Liver (tissue), 9 donors: Measurements from ENCODE around the gene DISC1. TPM values are rescaled to one million over a fixed set of nuclear protein-coding genes. Genes with fewer than 3 reads are reported as not detected.

Experiments used
- DNase-seq: peaks from one replicate; pipeline ENCODE4 v3.0.0-alpha.2; 2017; ENCODE audit warnings: low spot score
- H3K27ac ChIP-seq, 2 donors: one replicate each; pipeline ENCODE4 v1.7.0; 2013; ENCODE audit warnings: inconsistent platforms in 2 of 2, low read length in 2 of 2, control low read depth in 1 of 2, low read depth in 1 of 2, mild to moderate bottlenecking in 1 of 2
- H3K27me3 ChIP-seq, 4 donors: one replicate each; pipeline versions ENCODE4 v1.6.1 to v1.7.0; 2013; ENCODE audit warnings: low read length in 3 of 4, inconsistent platforms in 1 of 4, mild to moderate bottlenecking in 1 of 4, moderate library complexity in 1 of 4; ENCODE audit not compliant: control insufficient read depth in 4 of 4, insufficient read depth in 4 of 4
- H3K36me3 ChIP-seq, 4 donors: one replicate each; pipeline versions ENCODE4 v1.6.1 to v1.7.0; 2013; ENCODE audit warnings: low read length in 3 of 4, mild to moderate bottlenecking in 3 of 4, low read depth in 1 of 4, moderate library complexity in 1 of 4; ENCODE audit not compliant: control insufficient read depth in 4 of 4, insufficient read depth in 3 of 4
- H3K4me1 ChIP-seq, 4 donors: one replicate each; pipeline versions ENCODE4 v1.6.1 to v1.7.0; 2013; ENCODE audit warnings: low read length in 3 of 4, mild to moderate bottlenecking in 3 of 4, moderate library complexity in 1 of 4; ENCODE audit not compliant: control insufficient read depth in 4 of 4, insufficient read depth in 4 of 4
- H3K4me3 ChIP-seq, 3 donors: one replicate each; pipeline versions ENCODE4 v1.6.1 to v1.7.0; 2013; ENCODE audit warnings: low read length in 3 of 3, control low read depth in 1 of 3, low read depth in 1 of 3, mild to moderate bottlenecking in 1 of 3
- H3K9ac ChIP-seq, 2 donors: one replicate each; pipeline ENCODE4 v1.7.0; 2013; ENCODE audit warnings: low read length in 2 of 2, mild to moderate bottlenecking in 2 of 2, moderate library complexity in 2 of 2, control low read depth in 1 of 2, low read depth in 1 of 2
- H3K9me3 ChIP-seq, 4 donors: one replicate each; pipeline versions ENCODE4 v1.6.1 to v1.7.0; 2013; ENCODE audit warnings: low read length in 3 of 4; ENCODE audit not compliant: control insufficient read depth in 4 of 4
- ATF3 ChIP-seq: IDR thresholded peaks from 2 replicates; pipeline ENCODE4 v1.6.1; 2016; ENCODE audit warnings: antibody characterized with exemption
- EGR1 ChIP-seq, 2 donors: IDR thresholded peaks; 2 replicates each; pipeline ENCODE4 v1.6.1; 2016 to 2018; ENCODE audit warnings: antibody characterized with exemption in 2 of 2, low read depth in 2 of 2
- FOXA1 ChIP-seq: IDR thresholded peaks from 2 replicates; pipeline ENCODE4 v1.6.1; 2016; ENCODE audit warnings: antibody characterized with exemption
- FOXA2 ChIP-seq: IDR thresholded peaks from 2 replicates; pipeline ENCODE4 v1.6.1; 2016; ENCODE audit warnings: antibody characterized with exemption
- GABPA ChIP-seq, 2 donors: IDR thresholded peaks in 1 of 2; conservative IDR thresholded peaks in 1 of 2; 2 replicates each; pipeline ENCODE4 v1.6.1; 2016; ENCODE audit warnings: antibody characterized with exemption in 2 of 2, mild to moderate bottlenecking in 1 of 2, moderate library complexity in 1 of 2
- HNF4A ChIP-seq, 2 donors: conservative IDR thresholded peaks; 2 replicates each; pipeline ENCODE4 v1.6.1; 2016; ENCODE audit warnings: antibody characterized with exemption in 2 of 2, mild to moderate bottlenecking in 2 of 2
- HNF4G ChIP-seq: IDR thresholded peaks from 2 replicates; pipeline ENCODE4 v1.6.1; 2016; ENCODE audit warnings: antibody characterized with exemption
- JUND ChIP-seq, 2 donors: IDR thresholded peaks; 2 replicates each; pipeline ENCODE4 v1.6.1; 2016; ENCODE audit warnings: antibody characterized with exemption in 2 of 2
- MAX ChIP-seq: IDR thresholded peaks from 2 replicates; pipeline ENCODE4 v1.6.1; 2016; ENCODE audit warnings: antibody characterized with exemption
- NR2F2 ChIP-seq: IDR thresholded peaks from 2 replicates; pipeline ENCODE4 v1.6.1; 2016; ENCODE audit warnings: antibody characterized with exemption
- RAD21 ChIP-seq, 2 donors: IDR thresholded peaks; 2 replicates each; pipeline ENCODE4 v1.6.1; 2016; ENCODE audit warnings: antibody characterized with exemption in 2 of 2, mild to moderate bottlenecking in 2 of 2
- REST ChIP-seq: IDR thresholded peaks from 2 replicates; pipeline ENCODE4 v1.6.1; 2016; ENCODE audit warnings: antibody characterized with exemption, mild to moderate bottlenecking
- RXRA ChIP-seq, 2 donors: IDR thresholded peaks; 2 replicates each; pipeline ENCODE4 v1.6.1; 2017 to 2018; ENCODE audit warnings: antibody characterized with exemption in 2 of 2, mild to moderate bottlenecking in 1 of 2
- SP1 ChIP-seq: IDR thresholded peaks from 2 replicates; pipeline ENCODE4 v1.6.1; 2018; ENCODE audit warnings: antibody characterized with exemption, mild to moderate bottlenecking
- TAF1 ChIP-seq: conservative IDR thresholded peaks from 2 replicates; pipeline ENCODE4 v1.6.1; 2016; ENCODE audit warnings: antibody characterized with exemption, mild to moderate bottlenecking
- YY1 ChIP-seq: IDR thresholded peaks from 2 replicates; pipeline ENCODE4 v1.6.1; 2016; ENCODE audit warnings: antibody characterized with exemption, mild to moderate bottlenecking
- ZBTB33 ChIP-seq: IDR thresholded peaks from 2 replicates; pipeline ENCODE4 v1.6.1; 2016; ENCODE audit warnings: antibody characterized with exemption
- WGBS: extraction: QIAGEN DNeasy Blood & Tissue Kit; methylation state at CpG from one replicate; pipeline ENCODE4 v1.1.7; 2013; 5-methylcytosine and 5-hydroxymethylcytosine counted together
- polyA plus RNA-seq, 2 donors: library from polyadenylated mRNA; stranded (reverse) in 1 of 2; unstranded in 1 of 2; fragments of 200-250 nt in 1 of 2; fragments of >200 nt in 1 of 2; fragmentation: Nextera tagmentation in 1 of 2; extraction: Ambion mirVana in 1 of 2; gene quantifications; one replicate each; pipeline versions ENCODE4 v1.2.1 to v1.2.3, GENCODE V29; 2013 to 2015
- total RNA-seq, 2 donors: library from RNA; depleted of rRNA; stranded (reverse); fragments of >200 nt; gene quantifications; one replicate each; pipeline ENCODE4 v1.2.3, GENCODE V29; 2014
- TF ChIP-seq, protein P1 (sequence below): fragments of 150-350 bp; IDR thresholded peaks from 2 replicates; pipeline ENCODE4 v1.5.1; 2017; ENCODE audit warnings: improper control_type of control experiment, low read depth, low read length; ENCODE audit not compliant: missing input control
- donor health status: healthy.
- donor health status: healthy.
- donor health status: healthy.
- donor health status: healthy.
- donor health status: healthy.

DISC1 gene
- total and polyA plus RNA-seq, 4 donors: 0.45 to 6.3 (median 2.3) TPM

DNA sequence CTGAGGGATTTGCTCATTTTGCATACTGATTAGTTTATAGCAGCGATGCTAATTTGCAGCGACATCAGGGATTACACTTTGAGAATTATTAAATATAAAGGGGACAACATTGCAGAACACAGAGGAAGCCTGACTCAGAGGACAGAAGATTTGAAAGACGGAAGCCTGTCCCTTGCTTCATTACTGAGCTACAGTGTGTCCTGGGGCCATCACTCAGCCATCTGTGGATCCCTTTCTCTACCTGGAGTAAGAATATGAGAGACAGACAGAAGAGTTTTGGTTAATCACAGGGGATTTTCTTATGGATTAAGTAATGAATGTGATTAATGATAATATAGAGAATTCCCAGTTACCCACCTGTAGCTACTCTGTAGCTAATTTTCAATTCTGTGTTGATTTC is 134.7 kb downstream of the DISC1 start:
- Histone ChIP-seq H3K4me1 (no peaks in the 10 kb centered on the region), H3K36me3 (no peaks in the 10 kb centered on the region), H3K4me3 (no peak overlapping the region), H3K27me3 (no peaks in the 10 kb centered on the region), H3K9me3 (no peaks in the 10 kb centered on the region), H3K9ac (no peak overlapping the region), H3K27ac (no peak overlapping the region)
- no peak for TF ChIP-seq HNF4A (conservative IDR thresholded peaks at IDR 0.05)
- no peak for TF ChIP-seq HNF4G
- no peak for TF ChIP-seq GABPA (IDR thresholded peaks at IDR 0.05 in 1 of 2, conservative IDR thresholded peaks at IDR 0.05 in 1 of 2)
- TF ChIP-seq FOXA1: no peak
- no peak for DNase-seq
- 95% methylated on average over 3 of the region's 3 CpGs for WGBS

DNA sequence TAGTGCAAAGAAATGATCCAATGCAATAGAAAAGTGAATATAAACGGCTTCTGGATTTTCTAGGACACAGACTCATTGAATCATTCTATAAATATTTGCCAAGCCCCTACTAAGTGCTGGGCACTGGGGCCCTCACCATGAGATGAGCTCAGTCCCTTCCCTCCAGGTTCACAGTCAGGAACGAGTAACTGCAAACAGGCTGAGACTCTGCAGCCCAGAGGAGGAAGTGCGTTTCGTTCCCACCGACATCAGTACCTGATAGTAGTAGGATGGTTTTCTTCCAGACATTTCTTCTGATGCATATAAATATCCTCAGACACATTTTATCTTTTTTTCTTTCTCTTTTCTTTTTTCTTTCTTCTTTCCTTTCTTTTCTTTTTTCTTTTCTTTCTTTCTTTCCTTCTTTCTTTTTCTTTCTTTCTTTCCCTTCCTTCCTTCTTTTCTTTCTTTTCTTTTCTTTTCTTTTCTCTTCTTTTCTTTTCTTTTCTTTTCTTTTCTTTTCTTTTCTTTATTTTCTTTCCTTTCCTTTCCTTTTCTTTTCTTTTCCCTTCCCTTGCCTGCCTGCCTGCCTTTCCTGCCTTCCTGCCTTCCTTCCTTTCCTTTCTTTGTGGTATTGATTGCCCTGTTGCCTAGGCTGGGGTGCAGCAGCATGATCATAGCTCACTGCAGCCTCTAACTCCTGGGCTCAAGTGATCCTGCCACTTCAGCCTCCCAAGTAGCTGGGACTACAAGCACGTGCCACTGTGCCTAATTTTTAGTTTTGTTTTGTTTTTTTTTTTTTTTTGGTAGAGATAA is 135.4 kb downstream of the DISC1 start:
- H3K27me3 ChIP-seq: no peaks in the 10 kb centered on the region
- no peak overlapping the region for H3K27ac ChIP-seq
- no peaks in the 10 kb centered on the region for H3K4me1 ChIP-seq
- no peaks in the 10 kb centered on the region for H3K36me3 ChIP-seq
- H3K9me3 ChIP-seq: no peaks in the 10 kb centered on the region
- no peak for TF ChIP-seq GABPA (IDR thresholded peaks at IDR 0.05 in 1 of 2, conservative IDR thresholded peaks at IDR 0.05 in 1 of 2)
- WGBS: 72% methylated on average over 6 of the region's 6 CpGs
- no peak overlapping the region for H3K9ac ChIP-seq
- DNase-seq: no peak
- H3K4me3 ChIP-seq: no peak overlapping the region

GRCh38 chr1:231763456-231763855 is 136.9 kb downstream of the DISC1 start:
- 78% methylated on average over 2 of the region's 2 CpGs for WGBS
- no peaks in the 10 kb centered on the region for H3K4me1 ChIP-seq
- no peaks in the 10 kb centered on the region for H3K27me3 ChIP-seq
- H3K4me3 ChIP-seq: no peak overlapping the region
- H3K9ac ChIP-seq: no peak overlapping the region
- no peak for DNase-seq
- H3K36me3 ChIP-seq: no peaks in the 10 kb centered on the region
- no peak overlapping the region for H3K27ac ChIP-seq
- H3K9me3 ChIP-seq: no peaks in the 10 kb centered on the region
- no peak for TF ChIP-seq SP1
- TF ChIP-seq HNF4G: no peak
- TF ChIP-seq HNF4A (conservative IDR thresholded peaks at IDR 0.05): no peak
- TF ChIP-seq ATF3: no peak
- no peak for TF ChIP-seq GABPA (IDR thresholded peaks at IDR 0.05 in 1 of 2, conservative IDR thresholded peaks at IDR 0.05 in 1 of 2)
- TF ChIP-seq JUND (IDR thresholded peaks at IDR 0.05): no peak
- no peak for TF ChIP-seq ZBTB33
- no peak for TF ChIP-seq FOXA1
- TF ChIP-seq MAX: no peak
- no peak for TF ChIP-seq EGR1 (IDR thresholded peaks at IDR 0.05; ENCODE audit: low read depth in 2 of 2)
- TF ChIP-seq RXRA (IDR thresholded peaks at IDR 0.05): no peak
- no peak for TF ChIP-seq TAF1
- no peak for TF ChIP-seq RAD21 (IDR thresholded peaks at IDR 0.05)
- TF ChIP-seq, protein P1, sequence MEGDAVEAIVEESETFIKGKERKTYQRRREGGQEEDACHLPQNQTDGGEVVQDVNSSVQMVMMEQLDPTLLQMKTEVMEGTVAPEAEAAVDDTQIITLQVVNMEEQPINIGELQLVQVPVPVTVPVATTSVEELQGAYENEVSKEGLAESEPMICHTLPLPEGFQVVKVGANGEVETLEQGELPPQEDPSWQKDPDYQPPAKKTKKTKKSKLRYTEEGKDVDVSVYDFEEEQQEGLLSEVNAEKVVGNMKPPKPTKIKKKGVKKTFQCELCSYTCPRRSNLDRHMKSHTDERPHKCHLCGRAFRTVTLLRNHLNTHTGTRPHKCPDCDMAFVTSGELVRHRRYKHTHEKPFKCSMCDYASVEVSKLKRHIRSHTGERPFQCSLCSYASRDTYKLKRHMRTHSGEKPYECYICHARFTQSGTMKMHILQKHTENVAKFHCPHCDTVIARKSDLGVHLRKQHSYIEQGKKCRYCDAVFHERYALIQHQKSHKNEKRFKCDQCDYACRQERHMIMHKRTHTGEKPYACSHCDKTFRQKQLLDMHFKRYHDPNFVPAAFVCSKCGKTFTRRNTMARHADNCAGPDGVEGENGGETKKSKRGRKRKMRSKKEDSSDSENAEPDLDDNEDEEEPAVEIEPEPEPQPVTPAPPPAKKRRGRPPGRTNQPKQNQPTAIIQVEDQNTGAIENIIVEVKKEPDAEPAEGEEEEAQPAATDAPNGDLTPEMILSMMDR: no peak
- no peak for TF ChIP-seq NR2F2
- TF ChIP-seq REST: no peak
- TF ChIP-seq FOXA2: no peak
- TF ChIP-seq YY1: no peak
